IPS DF 19.7 (cell line): ENCODE results near the gene RYR2.
A peak's percentile ranks its signal among the peaks of the same experiment; 100 is the strongest.

Source experiments
- DNase-seq: peaks from one replicate; pipeline ENCODE4 v3.0.0-alpha.2; 2013; ENCODE audit warnings: low read depth, low spot score

Gene RYR2

DNA sequence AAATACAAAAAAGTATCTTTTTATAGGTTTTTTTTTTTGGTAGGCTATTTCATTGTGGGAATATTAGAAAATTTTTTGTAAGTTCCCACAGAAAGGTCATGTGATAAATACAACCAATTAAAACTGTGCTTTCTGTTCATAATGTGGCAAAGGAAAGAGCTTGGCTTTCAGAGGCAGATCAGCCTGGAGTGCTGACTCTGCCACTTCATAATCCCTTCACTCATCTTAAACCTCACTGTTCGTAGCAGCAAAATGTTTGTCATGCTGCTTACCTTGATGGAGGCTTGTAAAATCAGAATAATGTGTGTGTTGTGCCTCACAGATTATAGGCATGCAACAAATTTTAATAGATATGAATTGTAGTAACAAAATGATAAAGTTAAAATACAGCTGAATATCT is 671.9 kb downstream of the RYR2 start:
- no peak for DNase-seq

DNA sequence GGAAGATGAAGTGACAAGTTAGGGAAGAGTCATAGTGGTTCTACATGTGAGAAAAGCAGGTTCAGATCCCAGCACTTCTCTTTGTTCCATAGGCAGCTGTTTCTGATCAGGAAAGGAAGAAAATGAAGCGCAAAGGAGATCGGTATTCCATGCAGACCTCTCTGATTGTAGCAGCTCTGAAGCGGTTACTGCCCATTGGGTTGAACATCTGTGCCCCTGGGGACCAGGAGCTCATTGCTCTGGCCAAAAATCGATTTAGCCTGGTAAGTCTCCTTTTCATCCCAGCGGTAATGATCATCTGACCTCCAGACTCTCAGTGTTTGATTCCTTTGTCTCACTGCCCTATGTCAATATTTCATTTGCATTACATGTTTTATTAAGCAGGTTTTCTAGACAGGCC is 675.1 kb downstream of the RYR2 start:
- no peak for DNase-seq

DNA sequence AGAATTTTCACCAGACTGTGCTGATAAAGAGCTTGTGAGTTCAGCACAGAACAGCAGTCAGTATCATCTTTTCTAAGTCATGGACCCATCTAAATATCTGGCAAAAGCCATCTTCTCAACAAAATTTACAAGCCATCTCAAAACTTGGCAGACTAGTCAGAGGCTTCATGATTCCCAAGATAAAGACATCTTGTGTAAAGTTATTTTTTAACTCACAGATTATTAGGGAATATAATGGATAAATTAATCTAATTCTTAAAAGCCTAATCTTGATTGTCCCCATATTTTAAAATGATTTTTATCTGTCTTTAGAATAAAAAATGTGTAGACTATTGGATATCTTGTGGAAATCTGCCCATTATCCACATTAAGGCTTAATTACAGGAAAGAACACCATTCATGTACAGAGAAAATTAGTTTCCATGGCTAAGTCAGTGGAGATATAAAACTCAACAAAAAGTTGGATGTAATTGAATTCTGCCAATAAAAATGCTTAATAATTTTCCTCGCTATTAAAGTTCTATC is 688.9 kb downstream of the RYR2 start:
- DNase-seq, result no peak

DNA sequence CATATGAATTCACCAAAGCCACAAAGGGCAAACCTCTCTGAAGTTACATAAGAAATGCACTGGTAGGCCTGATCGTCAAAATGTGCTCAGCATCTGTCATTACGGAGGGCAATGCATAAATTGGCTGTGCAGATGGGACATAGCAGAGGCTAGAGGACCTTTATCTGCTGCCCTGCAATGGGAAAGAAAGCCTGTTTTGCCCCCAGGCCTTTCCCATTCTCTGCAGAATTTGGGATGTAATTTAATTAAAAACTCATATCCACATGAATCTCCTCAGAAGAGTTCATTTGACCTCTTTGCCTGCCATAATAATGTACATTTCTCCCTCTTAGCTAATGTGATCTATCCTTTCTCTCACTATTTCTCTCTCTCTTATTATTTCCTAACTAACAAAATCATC is 690.7 kb downstream of the RYR2 start:
- no peak for DNase-seq

DNA sequence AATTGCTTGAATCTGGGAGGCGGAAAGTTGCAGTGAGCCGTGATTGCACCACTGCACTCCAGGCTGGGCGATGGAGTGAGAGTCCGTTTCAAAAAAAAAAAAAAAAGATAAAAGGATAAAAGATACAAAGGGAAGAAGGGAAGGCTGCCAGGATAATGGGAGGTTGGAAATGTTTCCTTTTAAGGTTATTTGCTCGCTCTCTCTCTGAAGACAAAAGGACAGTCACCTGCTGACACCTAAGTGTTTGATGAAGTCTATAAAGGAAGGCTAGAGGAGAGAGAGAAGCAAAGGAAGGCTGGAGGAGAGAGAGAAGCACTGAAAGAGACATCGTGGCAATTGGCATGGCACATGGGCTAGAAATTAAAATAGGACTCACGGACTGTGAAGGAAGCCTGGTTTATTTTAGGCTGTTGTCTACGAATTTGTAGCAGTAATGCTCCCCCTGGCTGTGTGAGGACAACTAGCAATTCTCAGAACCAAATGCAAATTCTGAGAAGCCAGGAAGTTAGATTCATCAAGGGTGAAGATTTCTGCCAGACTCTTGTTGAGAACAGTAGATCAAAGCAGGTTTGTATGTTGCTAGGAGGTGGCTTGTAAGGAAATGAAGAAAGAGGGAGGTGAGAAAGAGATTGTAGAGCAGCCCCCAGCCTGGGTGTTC is 694.5 kb downstream of the RYR2 start:
- DNase-seq, result peak; percentile 33

DNA sequence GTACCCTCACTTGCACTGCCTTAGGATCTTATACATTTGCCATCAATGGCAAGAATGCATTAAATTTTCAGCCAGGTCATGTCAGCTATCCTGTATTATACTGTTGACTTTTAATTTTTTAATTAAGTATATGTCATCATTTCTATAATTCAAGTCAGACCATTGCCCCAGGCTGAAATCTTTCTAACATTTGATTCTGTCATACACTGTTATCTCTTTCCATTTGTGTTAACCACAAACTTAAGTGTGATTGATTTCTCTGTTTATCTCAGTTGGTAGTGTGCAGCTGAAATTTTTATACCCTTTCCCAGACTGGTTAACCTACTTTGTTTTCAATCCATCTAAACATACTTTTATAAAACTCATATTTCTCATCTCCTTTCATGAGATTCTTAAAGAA is 695.5 kb downstream of the RYR2 start:
- DNase-seq, result no peak

DNA sequence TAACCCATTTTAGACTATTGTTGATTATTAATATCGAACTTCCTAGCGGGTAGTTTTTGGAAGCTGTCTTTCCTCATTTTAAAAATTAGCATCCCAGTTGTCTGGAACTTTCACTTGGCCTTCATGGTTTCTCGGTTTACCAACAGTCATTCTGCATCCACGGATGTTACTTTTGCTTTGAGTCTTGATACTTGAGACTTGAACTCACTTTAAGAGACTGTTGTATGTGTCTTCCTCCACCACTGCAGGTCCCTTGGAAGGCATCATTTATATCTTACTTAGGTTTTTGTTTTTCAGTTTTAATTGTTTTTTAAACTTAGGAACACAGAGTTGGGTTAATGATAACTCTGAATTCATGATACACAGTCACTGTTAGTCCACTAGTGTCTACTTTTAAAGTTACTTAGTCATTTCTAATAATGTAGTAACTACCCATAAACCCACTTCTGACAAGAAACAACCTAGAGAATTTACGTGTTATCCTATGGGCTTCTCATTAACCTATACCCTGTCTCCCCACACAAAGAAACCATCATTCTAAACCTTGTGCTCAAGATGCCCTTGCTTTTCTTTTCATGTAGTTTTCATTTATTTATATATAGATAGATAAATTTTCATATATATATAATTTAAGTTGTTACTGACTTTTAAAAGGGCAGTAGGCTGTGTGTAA is 696.1 kb downstream of the RYR2 start:
- no peak for DNase-seq

DNA sequence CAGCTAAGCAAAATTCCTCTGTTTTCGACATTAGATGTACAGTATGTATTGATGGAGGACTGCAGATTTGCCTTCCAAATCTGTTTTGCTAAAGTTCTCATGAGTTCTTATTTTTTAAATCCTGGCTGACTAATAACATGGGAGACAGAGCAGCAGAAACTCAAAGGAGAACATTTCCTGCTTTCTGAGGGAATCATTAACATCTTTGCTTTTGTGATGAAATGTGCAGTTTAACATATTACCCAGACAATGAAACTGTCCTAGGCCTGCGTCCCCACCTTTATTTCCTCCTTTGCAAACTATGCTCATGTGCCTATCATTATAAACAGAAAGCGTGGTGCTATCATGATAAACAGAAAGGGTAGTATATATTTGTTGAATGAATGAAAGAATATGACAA is 698.9 kb downstream of the RYR2 start:
- DNase-seq, result no peak

DNA sequence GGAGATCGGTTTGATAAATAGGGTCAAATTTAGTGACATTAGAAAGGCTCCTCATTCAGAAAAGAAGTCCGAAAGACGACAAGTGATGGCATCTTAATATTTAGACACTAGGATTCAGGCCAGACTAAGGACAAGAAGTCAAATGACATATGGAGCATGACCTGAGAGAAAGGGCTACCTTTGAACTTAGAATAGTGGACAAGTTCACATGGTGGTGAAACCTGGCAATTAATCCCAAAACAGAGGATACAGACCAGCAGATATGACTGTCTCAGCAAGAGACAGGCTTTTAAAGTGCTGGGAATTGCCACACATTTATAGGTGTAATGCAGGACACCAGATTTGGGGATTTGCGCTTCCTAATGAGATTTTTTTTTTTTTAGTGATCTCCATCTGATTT is 703.6 kb downstream of the RYR2 start:
- DNase-seq, result no peak

DNA sequence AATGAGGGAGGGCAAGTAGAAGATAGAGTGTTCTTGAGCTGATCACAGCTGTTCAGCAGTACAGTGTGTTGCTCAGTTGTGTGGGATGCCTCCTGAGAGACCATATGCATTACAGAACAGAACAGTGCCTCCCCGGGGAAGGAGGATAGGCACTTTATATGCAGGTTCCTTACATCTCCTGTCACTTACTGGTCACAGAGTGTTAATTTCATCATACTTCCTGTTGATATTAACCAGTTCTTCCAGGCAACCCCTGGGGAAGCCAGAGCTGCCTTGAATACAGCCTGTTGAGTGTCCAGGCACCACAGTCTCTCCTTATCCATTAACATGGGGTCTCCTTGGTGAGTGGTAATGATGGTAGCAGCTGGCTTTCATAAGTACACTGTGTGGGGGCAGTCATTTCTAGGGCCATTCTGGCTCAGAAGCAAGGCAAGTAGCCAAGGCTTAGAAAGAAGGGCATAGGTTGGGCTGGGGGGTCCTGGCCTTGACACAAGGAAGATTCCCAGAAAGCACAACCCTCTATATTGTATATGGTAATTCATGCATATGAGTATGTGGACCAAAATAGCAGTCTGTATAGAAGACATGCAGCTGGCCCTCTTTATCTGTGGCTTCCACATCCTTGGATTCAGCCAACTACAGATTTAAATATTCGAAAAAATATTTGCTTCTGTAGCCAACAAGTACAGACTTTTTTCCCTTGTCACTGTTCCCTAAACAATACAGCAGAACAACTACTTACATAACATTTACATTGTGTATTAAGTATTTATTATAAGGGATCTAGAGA is 706.4 kb downstream of the RYR2 start:
- DNase-seq, result no peak

DNA sequence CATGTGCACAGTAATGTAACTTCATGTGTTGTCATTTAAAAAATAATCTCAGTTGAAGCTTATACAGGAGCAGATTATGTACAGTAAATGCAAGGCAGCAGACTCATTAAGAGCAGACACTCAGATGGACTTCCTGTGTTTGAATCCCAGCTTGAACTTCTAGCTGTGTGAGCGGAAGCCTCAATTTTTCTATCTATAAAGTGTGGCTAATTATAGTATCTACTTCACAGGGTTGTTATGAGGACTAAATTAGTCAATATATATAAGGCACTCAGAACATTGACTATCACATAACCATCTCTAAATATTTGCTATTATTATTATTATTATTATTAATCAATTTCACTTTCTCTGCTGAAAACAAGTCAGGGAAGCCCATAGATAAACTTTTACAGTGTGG is 707.1 kb downstream of the RYR2 start:
- no peak for DNase-seq

DNA sequence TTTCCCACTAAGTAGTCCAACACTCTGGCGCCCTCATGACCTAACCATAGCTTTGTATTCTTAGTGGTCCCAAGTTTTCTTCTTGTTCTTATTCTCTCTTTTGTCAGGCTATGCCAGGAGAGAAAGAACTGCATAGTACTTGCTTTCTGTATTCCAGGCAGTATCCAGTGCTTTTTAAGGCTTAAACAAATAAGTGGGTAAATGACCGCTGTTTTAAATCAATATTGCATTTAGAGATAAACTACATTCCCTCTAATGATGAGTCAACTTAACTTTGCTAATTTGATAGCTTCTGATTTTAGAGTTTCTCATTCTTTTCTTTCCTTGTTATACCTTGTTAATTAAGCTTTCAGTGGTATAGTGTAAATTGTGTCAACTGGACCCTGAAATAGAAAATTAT is 709.1 kb downstream of the RYR2 start:
- DNase-seq, result no peak

DNA sequence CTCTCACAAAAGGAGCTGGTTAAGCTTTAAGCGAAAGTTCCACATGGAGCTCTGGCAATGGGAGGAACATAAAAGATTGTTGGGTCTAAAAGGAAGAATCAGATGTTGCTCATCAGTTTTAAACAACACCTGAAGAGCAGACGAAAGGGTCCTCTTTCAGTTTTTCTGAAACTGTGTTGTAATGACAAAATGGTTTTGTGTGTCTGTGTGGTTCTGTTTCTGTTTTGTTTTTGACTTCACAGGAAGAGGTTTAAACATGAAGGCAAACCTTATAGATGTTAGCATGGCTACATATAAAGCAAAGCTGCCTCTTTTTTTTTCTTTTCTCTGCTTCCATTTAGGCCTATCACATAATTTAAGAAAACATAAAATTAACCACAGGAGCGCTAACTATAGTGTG is 712.6 kb downstream of the RYR2 start:
- DNase-seq, result no peak

DNA sequence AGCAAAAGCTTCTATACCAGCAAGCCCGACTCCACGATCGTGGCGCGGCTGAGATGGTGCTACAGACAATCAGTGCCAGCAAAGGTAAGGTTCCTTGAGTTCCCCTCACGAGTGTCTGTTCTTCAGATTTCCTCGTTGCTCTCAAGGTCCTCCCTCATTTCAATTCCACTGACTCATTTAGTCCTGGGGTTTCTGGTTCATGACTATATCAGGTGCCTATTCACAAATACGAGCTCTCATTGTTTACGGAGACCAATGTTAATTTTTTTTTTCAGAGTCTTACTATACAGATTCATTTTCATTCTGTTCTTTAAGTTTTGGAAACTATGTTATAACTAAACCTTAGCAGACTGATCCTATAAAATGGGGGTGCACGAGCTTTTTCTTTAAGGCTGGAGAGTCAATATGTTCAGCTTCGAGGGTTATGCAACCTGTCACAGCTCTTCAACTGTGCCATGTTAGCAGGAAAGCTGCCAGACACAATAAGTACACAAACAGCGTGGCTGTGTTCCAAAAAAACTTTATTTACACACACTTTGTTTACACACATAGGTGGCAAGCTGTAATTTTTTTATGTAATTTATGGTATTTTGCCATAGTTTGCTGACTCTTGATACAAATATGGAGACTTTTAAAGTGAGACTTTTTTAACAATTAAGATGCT is 714.5 kb downstream of the RYR2 start:
- DNase-seq, result no peak

DNA sequence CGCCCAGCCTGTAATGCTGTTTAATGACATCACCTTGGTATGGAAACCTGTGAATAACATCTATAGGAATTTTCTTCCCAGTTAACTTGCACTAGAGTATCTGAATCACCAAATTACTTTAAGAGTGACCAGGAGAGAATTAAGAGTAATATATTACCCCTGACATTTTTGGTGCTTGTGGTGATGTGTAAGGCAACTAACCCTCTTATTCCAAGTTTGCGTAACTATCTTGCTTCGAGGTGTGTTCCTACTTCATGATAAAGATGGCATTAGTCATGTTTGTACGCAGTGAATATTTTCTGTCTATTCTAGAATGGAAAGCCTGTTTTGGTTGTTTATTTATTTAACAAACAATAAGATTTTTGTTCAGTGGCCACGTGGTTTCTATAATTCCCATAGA is 717.4 kb downstream of the RYR2 start:
- DNase-seq, result no peak

DNA sequence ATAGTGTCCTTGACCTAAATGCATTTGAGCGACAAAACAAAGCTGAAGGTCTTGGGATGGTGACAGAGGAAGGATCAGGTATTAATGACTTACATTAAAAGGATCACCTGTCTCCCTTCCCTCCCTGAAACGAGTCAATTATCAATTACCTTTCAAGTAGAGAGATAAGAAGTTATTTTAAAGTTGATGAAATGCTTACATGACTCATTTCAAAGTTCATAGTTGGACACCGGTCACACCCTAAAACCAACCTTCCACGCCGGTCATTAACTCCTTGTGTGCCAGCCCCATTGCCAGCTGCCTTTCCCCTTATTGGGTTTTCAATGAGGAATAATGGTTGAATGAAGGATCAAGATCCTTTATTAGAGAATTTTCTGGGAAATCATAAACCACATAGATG is 719.0 kb downstream of the RYR2 start:
- DNase-seq, result no peak

DNA sequence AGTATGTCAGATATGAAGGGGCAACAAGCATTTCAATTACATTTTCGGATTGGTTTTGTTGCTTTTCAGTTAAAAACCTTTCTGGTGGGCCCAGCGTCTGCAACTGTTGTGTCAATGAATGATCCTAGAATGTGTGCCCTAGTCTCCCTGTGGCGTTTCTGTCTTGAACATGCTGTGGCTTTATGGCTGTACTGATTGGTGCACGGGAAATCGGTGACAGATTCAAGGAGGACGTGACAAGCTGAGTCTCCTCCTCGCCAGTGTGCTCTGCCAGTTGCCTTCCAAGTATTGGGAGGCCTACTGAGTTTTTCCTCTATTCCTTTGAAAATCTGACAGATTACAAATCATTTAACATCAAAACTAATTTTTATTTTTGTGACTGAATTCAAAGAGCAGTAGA is 721.2 kb downstream of the RYR2 start:
- no peak for DNase-seq

DNA sequence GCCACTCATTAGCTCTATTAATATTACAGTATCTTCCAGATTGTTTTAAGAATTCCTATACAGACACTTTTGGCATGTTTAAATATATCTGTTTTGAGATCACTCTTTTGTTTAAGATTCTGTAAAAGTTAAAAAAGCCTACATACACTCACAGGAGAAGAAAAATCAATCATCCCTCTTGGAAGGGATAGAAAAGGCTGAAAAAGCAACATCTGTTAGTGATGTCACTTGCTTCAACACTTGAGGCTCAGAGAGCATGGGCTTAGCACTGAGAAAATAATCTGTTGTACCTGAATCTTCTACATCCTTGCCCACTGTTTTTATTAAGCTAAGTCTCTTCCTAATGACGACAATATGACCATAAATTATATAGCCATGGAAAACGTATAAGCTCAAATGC is 721.8 kb downstream of the RYR2 start:
- DNase-seq, result no peak

DNA sequence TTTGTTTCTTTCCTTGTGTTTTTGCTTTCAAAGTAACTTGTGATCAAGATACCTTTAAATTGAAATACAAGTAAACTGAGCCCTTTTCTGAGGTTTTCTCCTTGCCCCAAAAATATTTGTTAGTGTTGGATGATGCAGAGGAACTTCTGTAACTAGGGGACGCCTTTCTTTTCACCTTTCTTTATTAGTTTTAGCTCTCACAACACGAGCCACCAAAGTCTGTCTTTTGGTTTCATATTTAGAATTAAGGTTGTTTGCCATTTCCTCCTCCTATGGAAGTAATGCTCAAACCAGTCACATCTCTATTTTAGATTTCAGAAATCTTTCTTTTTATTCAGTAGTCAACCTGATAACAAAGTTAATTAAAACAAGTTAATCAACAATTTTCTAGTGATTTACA is 727.9 kb downstream of the RYR2 start:
- DNase-seq, result no peak

DNA sequence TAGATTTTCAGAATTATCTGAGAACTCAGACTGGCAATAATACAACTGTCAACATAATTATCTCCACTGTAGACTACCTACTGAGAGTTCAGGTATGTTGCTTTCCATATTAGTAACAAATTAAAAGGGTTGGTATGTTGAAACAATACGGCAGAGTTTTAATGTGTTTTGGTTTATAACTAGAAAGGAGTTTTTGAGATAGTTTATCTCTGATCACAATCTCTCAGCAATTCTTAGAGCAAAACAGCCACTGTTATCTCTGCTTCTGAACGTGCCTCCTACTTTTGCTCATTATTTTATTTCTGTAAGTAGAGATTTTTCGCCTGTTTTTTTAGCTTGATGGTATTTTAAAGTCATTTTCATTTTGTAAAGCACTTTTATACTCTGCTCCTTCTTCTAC is 730.0 kb downstream of the RYR2 start:
- no peak for DNase-seq

DNA sequence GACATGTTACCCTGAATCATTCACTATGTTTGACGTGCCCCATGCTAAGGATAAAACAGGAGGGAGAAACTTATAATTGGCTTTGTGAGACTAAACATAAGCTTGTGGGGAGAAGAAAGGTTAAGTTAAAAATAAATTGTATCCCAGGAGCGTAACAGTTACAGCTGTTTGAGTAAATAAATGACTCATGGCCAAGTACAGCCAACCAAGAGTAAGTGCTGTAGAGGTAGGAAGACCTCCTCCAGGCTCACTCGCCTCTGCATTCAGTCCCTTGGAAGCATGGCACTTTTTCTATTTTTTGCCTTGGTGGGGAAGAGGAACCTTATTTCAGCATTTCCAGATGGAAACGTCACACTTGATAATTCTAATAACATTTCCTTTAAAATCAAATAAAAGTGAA is 732.3 kb downstream of the RYR2 start:
- DNase-seq, result no peak

DNA sequence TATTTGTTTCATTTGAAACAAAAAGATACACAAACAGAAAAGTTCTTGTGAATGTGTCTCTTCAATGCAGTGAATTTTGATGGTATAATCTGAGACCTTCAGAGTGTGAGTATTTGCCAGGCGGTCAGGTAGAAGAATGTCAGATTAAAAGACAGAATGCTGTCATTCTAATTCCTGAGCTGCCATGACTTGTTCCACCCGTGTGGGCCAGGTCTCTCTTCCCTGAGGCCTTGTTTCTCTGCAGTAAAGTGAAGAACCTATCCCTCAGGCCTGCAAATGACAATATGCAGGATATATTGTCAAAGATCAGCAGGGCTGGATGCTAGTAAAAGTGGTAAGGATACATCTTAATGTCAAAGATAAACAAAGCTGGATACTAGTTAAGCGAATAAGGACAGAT is 737.4 kb downstream of the RYR2 start:
- DNase-seq, result no peak
